LNCAP (cell line): Measurements from ENCODE around the gene LZIC.

Experiments used
- TF ChIP-seq, protein P1 (sequence below): fragments of 450-650 bp; IDR thresholded peaks from 2 replicates; pipeline ENCODE4 v1.5.1; 2017; ENCODE audit warnings: mild to moderate bottlenecking

The LZIC gene

DNA sequence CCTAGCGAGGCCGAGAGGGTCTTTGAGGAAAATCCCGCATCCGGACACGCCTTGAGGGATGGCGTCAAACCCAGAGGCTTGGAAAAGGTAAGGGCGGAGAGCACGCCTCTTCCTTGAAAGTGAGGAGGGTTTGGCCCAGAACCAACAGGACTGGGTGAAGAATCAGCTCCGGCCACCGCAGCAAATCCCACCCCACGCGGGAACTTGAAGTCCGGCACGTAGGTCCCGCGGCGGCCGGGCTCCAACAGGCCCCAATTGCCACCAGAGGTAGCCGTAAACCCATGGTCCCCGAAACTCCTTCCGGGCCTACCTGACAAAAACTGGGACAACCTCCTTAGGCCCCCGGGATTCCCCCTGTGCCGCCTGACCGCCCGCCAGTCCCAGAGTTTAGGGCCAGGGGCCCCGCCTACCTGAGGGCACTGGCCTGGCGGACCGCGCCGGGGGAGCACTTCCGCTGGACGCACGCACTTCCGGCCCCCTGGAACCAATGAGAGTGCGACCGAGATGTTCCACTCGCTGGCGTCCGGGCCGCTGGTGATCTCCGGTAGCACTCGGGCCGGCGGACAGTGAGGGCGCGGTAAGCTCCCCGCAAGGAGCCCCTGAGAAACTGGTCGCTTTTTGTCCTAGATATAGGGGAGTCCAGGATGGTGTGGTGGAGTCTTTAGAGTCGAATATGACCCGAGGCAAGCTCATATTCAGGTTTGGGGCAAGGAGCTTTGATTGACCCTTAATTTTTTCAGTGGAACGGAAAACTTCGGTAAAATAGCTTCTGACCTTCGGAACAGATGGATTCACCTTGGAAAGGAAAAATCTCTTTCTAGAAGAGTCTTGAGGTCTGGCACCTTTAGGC lies at the start of gene LZIC, which contains the start of gene NMNAT1:
Gene LZIC (minus strand): TSS at position 453 of the 850 bp plus-strand sequence. CDS start 6,772 bp downstream, outside the sequence.
Gene NMNAT1 (plus strand): TSS at position 537 of the 850 bp plus-strand sequence. CDS start 28,599 bp downstream, outside the sequence.
- TF ChIP-seq, protein P1, sequence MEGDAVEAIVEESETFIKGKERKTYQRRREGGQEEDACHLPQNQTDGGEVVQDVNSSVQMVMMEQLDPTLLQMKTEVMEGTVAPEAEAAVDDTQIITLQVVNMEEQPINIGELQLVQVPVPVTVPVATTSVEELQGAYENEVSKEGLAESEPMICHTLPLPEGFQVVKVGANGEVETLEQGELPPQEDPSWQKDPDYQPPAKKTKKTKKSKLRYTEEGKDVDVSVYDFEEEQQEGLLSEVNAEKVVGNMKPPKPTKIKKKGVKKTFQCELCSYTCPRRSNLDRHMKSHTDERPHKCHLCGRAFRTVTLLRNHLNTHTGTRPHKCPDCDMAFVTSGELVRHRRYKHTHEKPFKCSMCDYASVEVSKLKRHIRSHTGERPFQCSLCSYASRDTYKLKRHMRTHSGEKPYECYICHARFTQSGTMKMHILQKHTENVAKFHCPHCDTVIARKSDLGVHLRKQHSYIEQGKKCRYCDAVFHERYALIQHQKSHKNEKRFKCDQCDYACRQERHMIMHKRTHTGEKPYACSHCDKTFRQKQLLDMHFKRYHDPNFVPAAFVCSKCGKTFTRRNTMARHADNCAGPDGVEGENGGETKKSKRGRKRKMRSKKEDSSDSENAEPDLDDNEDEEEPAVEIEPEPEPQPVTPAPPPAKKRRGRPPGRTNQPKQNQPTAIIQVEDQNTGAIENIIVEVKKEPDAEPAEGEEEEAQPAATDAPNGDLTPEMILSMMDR, result no peak

DNA sequence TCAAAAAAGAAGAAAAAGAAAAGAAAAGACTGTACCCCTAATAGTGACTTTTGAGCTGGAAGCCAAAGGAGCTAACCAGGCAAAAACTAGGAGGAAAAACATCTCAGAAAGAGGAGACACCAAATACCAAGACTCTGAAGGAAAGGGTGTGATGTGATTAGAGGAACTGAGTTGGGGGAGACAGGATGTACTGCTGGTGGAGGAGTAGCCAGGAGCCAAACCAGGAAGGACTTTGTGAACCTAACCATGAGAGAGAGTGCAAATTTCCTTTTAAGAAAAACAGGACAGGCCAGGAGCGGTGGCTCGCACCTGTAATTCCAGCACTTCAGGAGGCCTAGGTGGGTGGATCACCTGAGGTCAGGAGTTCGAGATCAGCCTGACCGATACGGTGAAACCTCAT lies 49.7 kb upstream of the LZIC start:
- TF ChIP-seq, protein P1, result no peak

DNA sequence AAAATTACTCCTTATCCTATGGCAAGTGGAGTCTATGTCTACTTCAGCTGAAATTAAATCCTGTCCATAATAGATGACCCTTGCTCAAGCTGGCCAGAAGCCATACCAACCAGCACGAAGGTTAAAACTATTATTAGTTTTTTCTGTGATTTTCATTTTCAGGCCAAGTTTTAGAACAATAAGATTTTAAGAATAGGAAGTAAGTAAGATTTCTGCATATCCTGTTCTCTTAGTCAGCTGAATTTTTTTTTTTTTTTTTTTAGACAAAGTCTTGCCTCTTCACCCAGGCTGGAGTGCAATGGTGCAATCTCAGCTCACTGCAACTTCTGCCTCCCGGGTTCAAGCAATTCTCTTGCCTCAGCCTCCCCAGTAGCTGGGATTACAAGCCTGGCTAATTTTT lies 47.8 kb upstream of the LZIC start:
- TF ChIP-seq, protein P1, result no peak

DNA sequence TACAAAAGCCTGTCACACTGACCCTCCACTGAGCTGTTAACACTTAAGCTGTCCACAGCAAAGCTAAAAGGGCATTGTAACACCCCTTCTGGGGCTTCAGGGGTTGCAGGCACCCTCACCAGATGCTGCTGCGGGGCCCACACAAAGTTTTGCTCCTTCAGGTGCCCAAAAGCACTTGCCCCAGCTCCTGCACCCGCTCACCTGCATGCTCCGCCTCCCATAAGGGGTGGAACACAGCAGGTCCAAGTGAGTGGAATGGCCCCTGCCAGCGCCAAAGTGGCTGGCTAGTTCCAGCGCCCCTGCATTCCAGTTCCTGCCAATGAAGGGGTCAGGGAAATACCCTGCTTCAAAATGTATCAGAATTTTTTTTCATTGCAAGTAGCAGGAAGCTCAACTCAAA lies 46.6 kb upstream of the LZIC start:
- TF ChIP-seq, protein P1, result no peak

DNA sequence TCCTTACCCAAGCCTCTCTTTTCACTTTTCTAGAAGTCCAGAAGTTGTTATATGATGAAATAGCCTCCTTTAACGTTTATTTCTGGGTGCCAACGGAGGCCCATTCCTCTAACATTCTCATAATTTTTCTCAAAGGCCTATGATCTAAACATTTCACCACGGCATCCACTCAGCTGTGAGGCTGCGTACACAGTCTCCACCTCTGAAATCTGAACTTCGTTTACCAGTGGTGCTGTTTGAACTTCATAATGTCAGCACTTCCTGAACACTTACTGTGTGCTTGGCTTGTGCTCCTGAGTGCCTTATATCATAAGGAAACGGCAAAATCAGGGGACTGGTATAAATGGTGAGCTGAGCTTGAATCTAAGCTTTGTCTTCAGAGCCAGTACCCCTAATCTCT lies 41.8 kb upstream of the LZIC start:
- TF ChIP-seq, protein P1, result no peak

DNA sequence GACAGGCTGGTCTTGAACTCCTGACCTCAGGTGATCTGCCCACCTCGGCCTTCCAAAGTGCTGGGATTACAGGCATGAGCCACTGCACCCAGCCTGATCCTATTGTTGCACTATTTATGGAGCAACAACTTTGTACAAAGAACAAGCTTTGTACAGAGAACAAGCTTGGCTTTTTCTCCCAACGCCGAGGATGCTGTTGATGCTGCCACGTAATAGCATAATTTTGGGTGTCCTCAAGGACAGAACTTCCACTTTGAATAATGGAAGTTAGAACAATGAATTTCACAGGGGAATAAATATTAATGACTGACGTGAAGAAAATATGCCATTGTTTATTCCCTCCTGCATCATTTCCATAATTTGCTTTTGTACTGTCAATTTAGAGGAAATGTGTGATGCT lies 41.1 kb upstream of the LZIC start:
- TF ChIP-seq, protein P1, result no peak

DNA sequence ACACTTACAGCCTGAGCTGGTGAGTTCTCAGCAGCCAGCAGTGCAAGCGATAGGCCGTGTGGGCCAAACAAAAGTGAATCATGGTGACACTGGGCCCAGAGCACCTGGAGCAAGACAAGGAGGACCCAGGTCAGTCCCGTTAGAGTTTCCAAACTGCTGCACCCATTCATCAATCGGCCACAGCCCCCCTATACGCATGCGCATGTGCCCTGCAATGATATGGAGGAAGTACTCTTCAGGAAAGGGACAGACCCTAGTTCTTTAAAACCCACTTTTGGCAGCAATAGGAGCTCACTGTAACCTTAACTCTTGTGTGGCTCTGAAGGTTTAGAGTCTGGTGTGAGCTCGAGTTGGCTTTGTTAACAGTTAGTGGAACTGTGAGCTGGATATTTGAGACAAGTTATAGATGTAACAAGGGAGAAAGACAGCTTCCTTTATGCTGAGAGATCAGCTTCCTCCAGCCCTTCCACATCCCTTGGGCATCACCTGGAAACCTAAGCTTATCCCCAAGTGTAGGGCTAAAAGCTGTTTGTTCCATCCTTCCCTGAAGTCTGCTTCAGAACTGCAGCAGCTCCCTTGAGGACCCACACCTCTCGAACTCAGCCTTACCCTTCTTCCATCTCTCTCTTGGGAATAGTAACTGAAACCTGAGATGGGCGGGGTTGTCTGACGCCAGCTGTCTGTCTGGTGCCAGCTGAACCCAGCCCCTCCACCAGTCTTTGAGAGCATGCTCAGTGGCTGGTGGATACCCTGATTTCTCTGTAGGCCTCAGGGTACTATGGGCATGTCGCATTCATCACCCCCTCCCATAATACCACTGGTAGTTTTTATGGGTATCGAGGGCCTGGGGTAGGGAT lies 17.7 kb upstream of the LZIC start:
- TF ChIP-seq, protein P1, result no peak
